Hematopoietic multipotent progenitor cell treated with erythropoietin and hydrocortisone succinate and interleukin-3 and kit ligand, for 6 days (in vitro differentiated cells): ENCODE measurements around the gene SLC6A17.
A peak's percentile ranks its signal among the peaks of the same experiment; 100 is the strongest.

ENCODE experiments used
- DNase-seq: peaks from one replicate; pipeline ENCODE4 v3.0.0-alpha.2; 2015

Gene SLC6A17

DNA sequence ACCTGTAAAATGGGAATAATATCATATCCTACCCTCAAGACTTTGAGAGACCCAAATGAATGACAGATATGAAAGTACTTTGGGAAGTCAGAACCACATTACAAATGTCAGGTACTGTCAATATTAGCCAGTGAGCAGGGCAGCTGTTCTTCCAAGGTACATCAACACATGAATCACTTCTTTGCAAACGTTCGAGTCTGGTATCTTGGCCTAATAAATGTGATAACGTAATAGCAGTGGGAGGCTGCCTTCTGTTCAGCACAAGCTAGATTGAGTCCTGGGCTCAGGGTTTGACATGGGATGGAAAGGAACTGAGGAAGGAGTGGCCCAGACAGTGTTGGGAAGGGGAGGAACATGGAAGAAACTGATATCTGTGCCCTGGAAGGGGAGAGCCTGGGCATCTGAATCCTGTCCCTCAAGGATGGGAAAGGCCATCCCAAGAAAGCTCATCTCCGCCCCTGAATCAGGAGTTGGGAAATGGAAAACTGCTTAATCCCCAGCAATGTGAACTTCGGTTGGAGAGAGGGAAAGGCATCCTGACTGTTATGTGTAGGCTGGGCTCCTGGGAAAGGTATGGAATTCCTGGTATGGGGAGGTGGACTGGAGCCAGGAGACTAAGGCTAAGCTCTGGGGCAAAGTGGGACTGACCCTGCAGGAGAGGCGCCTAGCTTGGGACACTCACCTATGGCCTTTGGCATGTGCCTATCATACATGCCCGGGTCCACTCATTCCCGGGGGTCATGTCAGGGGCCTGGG, 74.1 kb downstream of the SLC6A17 start:
- no peak for DNase-seq

GRCh38 chr1:110225212-110225611, 74.9 kb downstream of the SLC6A17 start:
- no peak for DNase-seq

DNA sequence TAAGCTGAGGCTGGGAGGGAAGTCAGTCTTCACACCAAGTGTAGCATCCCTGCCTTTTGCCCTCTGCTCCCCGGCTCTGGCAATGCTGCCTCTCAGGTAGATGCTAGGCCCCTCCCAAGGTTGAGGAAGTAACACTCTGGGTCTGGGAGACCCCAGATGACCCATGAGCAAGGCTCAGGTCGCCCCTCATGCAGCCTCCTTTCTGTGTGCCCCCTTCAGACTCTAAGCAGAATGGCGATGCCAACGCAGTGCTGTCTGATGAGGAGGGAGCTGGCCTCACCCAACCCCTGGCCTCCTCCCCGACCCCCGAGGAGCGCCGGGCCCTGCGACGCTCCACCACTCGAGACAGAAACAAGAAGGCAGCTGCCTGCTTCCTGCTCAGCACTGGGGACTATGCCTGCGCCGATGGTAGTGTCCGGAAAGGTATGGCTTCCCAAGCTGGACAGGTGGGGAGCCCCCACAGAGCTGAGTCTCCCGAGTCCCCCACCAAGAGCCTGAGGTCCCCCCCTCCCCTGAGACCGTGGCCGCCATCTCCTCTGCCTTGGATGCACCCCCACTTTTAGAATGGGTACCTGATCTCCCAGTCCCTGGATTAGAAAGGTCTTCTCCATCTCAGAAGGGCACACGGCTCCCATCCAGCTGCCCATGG, 75.6 kb downstream of the SLC6A17 start:
- DNase-seq: no peak

GRCh38 chr1:110227774-110228173, 77.5 kb downstream of the SLC6A17 start:
- no peak for DNase-seq

- DNase-seq: no peak
Observed at GRCh38 chr1:110228381-110228780, 78.1 kb downstream of the SLC6A17 start.

DNA sequence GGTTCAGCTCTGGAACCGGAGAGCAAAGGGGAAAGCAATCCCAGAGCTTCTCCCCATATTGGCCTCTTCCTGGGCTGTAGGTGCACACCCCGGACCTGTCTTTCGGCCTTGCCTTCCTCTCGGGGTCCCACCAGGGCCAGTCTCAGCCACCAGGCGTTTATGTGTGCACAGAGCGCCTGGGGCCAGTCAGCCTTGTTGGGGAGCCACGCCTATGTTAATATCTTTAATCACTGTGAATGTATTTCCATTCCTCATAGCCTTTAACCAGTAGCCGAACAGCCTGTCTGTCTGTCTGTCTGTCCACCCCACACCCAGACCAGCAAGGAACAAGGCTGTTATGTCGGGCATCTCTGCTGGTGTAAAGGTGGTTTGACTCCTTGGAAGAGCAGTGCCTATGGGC, 78.6 kb downstream of the SLC6A17 start:
- DNase-seq: no peak

GRCh38 chr1:110229348-110230001, 79.2 kb downstream of the SLC6A17 start:
- no peak for DNase-seq

DNA sequence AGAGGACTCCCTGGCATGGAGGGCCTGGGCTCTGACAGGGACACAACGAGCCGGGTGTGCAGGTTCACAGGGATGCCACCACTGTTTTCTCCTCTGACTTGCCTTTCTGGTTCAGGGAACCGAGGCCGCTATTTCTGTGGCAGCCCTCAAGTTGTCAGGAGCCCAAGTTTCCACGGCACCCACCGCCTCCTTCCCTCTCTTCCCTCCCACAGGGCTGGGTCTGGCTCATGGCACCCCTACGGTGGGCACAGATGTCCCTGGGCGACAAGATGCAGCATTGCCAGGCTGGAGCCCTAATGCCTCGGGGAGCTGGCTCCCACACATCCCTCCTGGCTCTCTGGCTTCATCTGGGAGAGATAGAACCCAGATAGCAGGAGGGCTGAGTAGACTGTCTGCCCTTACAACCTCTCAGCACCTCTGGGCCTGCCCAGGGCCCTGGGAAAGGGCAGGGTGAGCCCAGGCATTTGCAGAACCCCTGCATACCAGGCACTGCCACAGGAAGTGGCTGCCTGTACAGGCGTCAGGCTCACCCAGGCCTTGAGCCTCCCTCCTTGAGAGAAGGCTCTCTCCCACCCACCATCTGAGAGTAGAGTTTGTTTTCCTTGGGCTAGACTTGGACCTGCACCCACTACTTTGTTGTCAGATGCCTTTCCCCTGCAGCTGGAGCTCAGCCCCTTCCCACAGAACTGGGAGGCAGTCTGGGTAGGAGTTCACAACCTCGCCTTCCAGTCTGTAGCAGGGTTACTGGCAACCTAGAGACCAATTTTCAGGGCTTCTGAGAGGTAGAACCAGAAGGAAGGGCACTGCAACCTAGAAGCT, 80.3 kb downstream of the SLC6A17 start:
- no peak for DNase-seq

- DNase-seq: no peak
Observed at GRCh38 chr1:110233861-110234260, 83.6 kb downstream of the SLC6A17 start.

GRCh38 chr1:110234691-110235090, 84.4 kb downstream of the SLC6A17 start:
- DNase-seq: no peak

GRCh38 chr1:110235181-110235833, 85.0 kb downstream of the SLC6A17 start:
- no peak for DNase-seq

DNA sequence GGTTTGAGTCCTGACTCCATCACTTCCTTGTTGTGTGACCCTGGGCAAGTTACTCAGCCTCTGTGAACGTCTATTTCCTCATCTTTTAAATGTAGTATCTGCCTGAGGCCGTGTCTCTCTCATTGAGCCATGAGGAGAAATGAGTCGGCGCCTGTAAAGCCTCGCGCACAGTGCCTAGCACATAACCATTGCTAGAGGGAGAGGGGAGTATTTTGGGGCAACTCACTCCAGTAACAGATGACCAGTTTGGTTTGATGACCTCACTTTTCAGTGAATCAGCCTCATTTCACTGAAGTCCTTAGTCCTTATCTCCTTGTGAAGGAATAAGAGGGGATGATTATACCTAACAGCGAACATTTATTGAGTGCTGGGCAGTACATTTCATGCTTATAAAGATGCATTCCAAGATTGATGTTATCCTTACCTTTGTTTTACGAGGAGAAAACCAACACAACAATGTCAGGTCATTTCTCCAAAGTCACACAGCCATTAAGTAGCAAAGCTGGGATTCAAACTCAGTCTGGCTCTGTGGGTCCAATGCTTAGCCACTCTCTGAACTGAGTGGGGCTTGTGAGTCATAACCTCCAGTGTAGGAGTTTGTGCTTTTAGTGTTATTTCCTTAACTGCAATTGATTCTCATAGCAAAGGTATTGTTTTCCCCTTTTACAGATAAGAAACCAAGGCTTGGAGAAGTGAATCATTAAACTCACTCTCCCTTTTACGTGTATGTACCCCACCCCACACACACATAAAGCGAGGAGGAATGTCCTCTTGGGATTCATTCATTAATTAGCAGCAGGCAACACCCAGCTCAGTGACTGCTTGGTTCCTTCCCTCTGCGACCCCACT, 85.8 kb downstream of the SLC6A17 start:
- DNase-seq: peak; percentile 29

- no peak for DNase-seq
Observed at GRCh38 chr1:110237386-110238152, 87.3 kb downstream of the SLC6A17 start.

GRCh38 chr1:110239441-110240430, 89.4 kb downstream of the SLC6A17 start:
- DNase-seq: no peak

- DNase-seq: no peak
Observed at GRCh38 chr1:110240476-110241210, 90.3 kb downstream of the SLC6A17 start.

DNA sequence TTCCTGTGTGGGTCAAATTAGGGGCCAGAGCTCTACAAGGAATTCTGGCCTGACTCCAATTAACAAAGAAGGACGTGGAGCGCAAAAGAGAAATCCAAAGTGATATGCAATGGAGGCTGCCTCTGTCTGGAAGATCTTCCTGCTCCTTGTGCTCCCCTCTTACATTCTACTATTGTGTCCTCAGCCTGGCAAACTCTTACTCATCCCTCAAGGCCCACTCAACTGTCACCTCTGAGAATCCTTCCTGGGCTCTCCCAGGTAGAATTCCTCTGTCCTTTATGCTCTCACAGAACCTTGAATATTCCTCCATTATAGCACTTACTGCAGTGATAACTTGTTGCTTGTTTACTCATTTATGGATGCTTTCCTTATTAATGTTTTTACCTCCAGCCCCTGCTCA, 91.2 kb downstream of the SLC6A17 start:
- no peak for DNase-seq

DNA sequence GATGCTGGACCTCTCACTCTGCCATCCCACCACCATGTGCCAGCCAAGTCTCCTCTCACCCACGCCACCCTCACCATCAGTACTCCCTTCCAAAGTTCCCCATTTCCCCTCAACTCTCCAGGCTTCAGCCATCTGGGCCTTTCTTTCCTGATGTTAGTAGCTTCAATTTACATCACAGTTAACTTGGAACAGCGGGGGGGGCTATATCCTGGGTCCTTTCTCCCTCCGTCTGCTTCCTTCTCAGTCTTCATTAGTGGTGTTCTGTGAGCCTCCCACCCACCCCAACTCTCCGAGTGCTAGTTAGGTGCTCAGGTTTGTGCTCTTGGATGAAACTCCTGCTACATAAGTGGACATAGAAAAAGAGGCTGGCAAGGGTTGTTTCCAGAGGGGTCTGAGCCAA, 91.8 kb downstream of the SLC6A17 start:
- DNase-seq: no peak

GRCh38 chr1:110242731-110243130, 92.4 kb downstream of the SLC6A17 start:
- DNase-seq: no peak

GRCh38 chr1:110243146-110243545, 92.9 kb downstream of the SLC6A17 start:
- DNase-seq: no peak
